Measurements from ENCODE around the gene TPGS1.

The TPGS1 gene

GRCh38 chr19:536031-536880, 29.0 kb downstream of the TPGS1 start:
- in situ Hi-C loops (cut with HindIII; ENCODE audit: low sequenced_read_pairs), result no loop called here

DNA sequence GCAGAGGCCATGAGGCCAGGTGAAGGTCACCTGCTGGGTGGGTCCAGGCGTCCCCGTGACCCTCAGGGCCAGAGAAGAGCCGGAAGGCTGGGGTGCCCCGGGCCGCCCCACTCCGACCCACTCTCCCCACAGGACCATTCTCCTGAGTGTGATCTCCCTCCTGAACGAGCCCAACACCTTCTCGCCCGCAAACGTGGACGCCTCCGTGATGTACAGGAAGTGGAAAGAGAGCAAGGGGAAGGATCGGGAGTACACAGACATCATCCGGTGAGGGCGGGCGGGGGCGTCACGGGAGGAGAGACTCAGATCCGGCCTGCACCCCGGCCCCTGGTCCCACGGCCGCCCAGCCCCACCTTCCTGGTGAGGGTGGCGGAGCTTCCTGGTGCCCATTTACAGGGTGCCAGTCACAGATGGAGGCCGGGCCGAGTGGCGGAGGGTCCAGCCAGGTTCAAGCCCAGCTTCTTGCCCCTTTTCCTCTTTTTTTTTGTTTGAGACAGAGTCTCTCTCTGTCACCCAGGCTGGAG, 29.6 kb downstream of the TPGS1 start:
- in situ Hi-C loops (cut with HindIII; ENCODE audit: low sequenced_read_pairs), result no loop called here
- DNase-seq (ENCODE audit: low read depth, low spot score), result no peak
- TF ChIP-seq, protein P1, sequence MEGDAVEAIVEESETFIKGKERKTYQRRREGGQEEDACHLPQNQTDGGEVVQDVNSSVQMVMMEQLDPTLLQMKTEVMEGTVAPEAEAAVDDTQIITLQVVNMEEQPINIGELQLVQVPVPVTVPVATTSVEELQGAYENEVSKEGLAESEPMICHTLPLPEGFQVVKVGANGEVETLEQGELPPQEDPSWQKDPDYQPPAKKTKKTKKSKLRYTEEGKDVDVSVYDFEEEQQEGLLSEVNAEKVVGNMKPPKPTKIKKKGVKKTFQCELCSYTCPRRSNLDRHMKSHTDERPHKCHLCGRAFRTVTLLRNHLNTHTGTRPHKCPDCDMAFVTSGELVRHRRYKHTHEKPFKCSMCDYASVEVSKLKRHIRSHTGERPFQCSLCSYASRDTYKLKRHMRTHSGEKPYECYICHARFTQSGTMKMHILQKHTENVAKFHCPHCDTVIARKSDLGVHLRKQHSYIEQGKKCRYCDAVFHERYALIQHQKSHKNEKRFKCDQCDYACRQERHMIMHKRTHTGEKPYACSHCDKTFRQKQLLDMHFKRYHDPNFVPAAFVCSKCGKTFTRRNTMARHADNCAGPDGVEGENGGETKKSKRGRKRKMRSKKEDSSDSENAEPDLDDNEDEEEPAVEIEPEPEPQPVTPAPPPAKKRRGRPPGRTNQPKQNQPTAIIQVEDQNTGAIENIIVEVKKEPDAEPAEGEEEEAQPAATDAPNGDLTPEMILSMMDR (IDR thresholded peaks at IDR 0.05; ENCODE audit: low read depth, low read length), result no peak

More at GRCh38 chr19:536031-536880, 29.0 kb downstream of the TPGS1 start:
- DNase-seq (ENCODE audit: low read depth, low spot score), result no peak
- TF ChIP-seq, protein P1 (IDR thresholded peaks at IDR 0.05; ENCODE audit: low read depth, low read length), result no peak
- no peak overlapping the region for H3K4me3 ChIP-seq (ENCODE audit: low read depth, low read length)

GRCh38 chr19:538641-539428, 31.5 kb downstream of the TPGS1 start:
- TF ChIP-seq, protein P1 (IDR thresholded peaks at IDR 0.05; ENCODE audit: low read depth, low read length), result no peak
- in situ Hi-C loops (cut with HindIII; ENCODE audit: low sequenced_read_pairs), result no loop called here
- H3K4me3 ChIP-seq (ENCODE audit: low read depth, low read length), result no peak overlapping the region
- no peak for DNase-seq (ENCODE audit: low read depth, low spot score)

More for the DNA sequence above, 29.6 kb downstream of the TPGS1 start:
- H3K4me3 ChIP-seq (ENCODE audit: low read depth, low read length), result no peak overlapping the region

DNA sequence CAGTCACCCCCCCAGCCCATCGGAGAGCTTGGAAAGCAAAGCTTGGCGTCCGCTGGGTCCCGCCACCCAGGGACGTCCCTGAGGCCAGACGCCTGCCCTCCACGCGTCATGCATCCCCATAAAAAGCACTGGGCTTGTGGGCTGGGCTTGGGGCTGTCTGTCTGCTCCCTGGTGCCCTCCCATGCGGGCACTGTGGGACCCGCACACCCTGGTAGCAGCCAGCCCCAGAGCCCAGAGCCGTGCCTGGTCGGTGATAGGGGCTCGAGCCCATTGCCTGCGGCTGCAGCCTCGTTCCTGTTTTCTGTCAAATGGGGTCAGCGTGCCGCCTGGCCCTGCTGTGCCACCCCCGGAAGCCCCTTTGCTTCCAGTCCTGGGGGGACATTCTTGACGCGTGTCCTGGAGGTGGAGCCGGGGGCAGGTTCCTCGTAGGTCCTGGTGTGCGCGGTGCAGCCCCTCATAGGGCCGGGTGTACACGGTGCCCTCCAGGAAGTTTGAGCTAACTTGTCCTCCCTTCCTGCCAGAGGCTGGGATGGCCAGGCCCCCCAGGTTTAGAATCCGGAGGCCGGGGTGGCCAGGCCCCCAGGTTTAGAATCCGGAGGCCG, 32.2 kb downstream of the TPGS1 start:
- in situ Hi-C loops (cut with HindIII; ENCODE audit: low sequenced_read_pairs), result no loop called here
- TF ChIP-seq, protein P1 (IDR thresholded peaks at IDR 0.05; ENCODE audit: low read depth, low read length), result no peak

GRCh38 chr19:540867-541637, 33.8 kb downstream of the TPGS1 start:
- in situ Hi-C loops (cut with HindIII; ENCODE audit: low sequenced_read_pairs), result no loop called here

More for the DNA sequence above, 32.2 kb downstream of the TPGS1 start:
- DNase-seq (ENCODE audit: low read depth, low spot score), result no peak
- H3K4me3 ChIP-seq (ENCODE audit: low read depth, low read length), result no peak overlapping the region

More at GRCh38 chr19:540867-541637, 33.8 kb downstream of the TPGS1 start:
- DNase-seq (ENCODE audit: low read depth, low spot score), result no peak
- TF ChIP-seq, protein P1 (IDR thresholded peaks at IDR 0.05; ENCODE audit: low read depth, low read length), result no peak
- no peak overlapping the region for H3K4me3 ChIP-seq (ENCODE audit: low read depth, low read length)
